Measurements from ENCODE around the gene VPS54. TPM values are rescaled to one million over a fixed set of nuclear protein-coding genes. Genes with fewer than 3 reads are reported as not detected.

The VPS54 gene
- total RNA-seq, 1 donor from 2014 or later = 35.6 TPM

DNA sequence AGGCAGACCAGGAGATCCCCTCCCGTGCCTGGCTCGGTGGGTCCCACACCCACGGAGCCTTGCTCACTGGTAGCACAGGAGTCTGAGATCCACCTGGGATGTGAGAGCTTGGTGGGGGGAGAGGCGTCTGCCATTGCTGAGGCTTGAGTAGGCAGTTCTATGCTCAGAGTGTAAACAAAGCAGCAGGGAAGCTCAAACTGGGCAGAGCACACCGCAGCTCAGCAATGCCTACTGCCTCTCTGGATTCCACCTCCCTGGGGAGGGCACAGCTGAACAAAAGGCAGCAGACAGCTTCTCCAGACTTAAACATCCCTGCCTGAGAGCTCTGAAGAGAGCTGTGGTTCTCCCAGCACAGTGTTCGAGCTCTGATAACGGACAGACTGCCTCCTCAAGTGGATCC, 92.4 kb downstream of the VPS54 start:
- DNase-seq (ENCODE audit: low spot score) = no peak

DNA sequence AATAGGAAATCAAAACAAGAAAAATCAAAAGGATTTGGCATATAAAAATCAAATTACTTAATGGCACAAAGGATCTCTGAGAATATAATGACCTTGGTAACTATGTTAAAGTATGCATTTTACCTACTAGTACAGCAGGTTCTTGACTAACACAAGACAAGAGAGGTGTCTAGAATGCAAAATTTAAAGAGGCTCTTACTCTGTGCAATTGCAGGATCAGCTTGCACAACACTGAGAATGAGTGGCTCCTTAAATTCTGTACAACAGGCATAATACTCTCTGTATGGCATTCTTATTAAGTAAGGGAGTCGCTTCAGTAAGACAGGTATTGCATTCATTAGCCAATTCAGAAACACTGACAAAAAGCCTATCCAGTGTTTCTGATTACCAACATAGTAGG, 104.9 kb downstream of the VPS54 start:
- DNase-seq (ENCODE audit: low spot score) = no peak

DNA sequence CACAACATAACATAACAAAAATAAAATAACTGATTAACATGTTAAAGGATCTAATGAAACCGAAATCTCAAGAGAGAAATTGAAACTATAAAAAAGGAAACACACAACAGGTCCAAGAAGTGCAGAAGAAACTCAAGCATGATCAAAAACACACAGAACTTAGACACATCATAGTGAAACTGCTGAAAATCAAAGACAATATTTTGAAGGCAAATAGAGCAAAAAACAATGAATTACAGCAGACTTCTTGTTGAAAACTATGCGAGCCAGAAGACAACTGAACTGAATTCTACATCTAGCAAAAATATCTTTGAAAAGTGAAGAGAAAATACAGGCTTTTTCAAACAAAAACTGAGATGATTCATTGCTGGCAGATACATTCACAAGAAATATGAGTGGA, 116.2 kb downstream of the VPS54 start:
- no peak for DNase-seq (ENCODE audit: low spot score)

DNA sequence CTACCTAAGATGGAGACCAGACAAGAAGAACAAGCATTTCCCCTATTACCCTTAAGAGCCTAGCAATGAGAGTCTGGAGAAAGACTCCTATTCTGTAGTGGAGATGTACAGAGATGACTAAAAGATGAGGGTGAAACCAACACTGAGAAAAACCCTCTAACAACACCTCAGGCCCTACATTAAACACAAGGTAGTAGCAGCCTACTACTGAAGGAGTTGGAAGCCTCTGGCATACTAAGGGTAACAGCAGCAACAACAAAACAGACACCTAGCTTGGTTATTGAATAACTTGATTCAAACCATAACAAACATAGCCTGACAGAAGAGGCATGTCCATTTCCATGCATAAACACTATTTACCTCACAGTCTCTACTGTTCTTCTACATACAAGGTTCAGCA, 117.1 kb downstream of the VPS54 start:
- no peak for DNase-seq (ENCODE audit: low spot score)

DNA sequence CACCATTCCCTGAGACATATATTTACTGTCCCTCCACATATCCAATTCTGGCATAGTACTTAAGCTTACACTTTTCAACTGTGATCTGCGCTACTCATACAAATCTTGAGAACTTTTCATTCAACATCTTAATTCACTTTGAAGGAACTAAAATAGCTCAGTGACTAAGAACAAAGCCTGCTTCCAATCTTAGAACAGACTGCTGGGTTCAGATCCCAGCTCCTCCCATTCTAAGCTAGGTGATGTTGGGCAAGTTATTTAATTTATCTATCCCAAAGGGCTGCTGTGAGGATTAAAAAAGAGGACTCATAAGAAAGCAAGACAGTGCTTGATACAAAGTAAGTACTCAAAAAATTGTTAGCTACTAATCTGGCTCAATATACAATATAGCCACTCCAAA, 119.6 kb downstream of the VPS54 start:
- DNase-seq (ENCODE audit: low spot score) = no peak

DNA sequence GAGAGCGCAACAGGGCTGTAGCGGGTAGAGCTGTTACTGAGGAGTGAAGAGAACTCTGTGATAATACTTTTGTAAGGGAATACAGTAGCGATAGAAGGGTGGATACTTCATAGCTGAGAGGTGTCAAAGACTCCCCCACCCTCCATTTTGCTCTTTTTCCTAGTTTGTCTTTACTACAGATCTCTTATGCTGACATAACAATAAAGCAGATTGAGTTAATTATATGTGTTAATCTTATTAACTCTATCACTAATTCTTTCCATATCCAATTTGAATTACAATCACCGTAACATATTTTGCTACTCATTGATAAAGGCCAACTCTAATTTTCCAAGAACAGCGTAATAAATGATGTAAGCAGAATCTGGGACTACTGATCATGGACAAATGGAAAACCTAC, 120.4 kb downstream of the VPS54 start:
- no peak for DNase-seq (ENCODE audit: low spot score)

DNA sequence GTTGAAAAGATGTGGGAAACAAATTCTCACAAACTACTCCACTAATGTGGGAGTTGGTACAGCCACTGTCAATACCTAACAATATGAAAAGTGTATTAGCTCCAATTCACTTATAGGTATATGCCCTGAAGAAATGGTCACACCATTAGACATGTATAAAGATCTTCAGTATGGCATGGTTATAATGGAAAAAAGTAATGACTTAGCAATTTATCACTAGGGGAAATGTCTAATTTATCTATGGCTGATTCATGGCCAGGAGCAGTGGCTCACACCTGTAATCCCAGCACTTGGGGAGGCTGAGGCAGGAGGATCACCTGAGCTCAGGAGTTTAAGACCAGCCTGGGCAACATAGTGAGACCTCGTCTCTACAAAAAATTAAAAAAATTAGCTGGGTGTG, 125.1 kb downstream of the VPS54 start:
- DNase-seq (ENCODE audit: low spot score) = no peak

DNA sequence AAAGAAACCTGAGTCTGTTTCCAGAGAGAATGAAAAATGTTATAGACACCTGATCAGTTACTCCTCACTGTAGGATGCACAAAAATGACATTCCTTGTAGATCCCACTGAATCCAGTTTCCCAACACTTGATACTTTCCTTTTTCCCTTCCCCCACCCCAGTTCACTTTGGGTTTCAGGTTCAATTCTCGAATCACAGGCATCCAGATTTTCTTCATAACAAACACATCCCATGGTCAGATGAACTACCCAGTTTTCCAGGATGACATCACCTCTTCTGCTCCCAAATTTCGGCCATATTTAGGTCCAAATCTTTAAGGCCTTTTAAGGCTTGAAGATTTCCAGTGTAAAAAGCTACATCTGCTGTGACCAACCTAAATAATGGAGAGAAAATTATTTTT, 126.1 kb downstream of the VPS54 start:
- DNase-seq (ENCODE audit: low spot score) = no peak

DNA sequence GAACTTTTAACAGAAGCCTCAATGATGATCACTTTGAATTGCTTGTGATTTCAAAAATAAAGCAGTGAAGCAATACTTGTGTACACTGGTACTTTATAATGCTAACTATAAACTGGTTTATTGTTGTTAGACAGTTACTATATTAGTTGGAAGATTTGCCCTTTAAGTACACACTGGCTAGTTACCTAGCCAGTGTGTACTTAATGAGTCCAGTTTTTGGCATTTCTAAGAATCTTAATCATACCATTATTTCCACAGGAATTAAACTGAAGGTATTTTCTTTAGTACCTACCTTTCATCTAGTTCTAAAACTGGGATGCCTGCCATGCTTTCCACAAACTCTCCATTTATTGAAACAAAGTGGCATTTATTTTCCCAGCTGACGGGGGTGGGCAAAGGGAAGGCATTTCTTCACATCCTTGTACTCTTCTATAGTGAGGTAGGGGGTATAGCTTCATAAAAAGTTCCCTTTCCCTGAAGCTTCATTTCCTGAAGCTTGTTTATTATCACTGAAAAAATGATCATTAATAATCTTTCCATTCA, 127.7 kb downstream of the VPS54 start:
- DNase-seq (ENCODE audit: low spot score) = no peak

DNA sequence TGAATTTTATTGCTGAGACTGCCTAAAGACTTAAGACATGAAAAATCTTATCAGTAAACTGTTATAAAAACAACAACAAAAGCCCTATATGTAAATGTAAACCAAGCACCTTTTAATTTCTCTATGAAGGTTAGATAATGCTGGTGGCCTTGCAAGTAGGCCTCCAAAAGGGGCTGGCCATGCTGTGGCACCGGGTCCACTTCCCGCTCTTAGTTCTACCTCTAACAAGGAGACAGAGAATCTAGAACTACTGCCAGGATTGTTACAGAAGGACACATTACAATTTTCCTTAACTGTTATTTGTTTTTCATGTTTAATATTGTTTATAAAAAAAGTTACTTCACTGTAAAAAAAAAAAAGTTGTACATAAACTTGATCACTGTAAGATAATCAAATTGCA, 128.6 kb downstream of the VPS54 start:
- no peak for DNase-seq (ENCODE audit: low spot score)

DNA sequence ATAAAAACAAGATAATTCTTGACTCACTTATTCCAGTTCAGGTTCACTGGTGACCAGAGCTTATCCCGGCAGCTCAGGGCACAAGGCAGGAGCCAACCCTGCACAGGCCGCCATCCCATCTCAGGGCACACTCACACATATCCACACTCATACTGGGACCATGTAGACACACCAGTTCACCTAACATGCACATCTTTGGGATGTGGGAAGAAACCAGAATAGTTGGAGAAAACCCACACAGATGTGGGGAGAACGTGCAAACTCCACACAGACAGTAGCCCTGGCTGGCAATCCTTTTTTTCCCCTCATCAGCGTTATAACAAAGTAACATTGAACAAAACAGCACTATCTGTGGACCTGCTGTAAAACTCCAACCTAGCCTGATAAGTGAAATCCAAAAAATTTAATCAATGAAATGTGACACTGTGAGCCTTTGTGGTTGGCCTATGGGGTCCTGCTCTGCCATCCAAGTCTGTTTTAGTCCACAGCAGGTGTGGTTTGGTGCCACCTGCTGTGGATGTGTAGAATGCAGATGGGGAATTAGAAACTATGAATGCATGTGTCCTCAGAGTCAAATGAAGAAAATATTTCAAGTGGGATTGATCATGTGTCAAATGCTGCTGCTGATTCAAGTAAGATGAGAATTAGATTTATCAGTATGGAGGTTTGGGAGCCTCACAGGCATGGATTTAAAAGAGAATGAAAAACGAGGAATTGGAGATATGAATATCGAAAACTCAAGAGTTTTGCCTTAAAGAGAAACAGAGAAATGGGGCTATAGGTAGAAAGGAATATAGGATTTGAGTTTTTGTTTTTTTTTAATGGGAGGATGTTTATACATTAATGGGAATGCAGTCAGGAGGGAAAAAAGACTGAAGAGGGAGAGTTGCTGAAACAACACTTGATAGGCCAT, 130.5 kb downstream of the VPS54 start:
- DNase-seq (ENCODE audit: low spot score) = peak; percentile 26

DNA sequence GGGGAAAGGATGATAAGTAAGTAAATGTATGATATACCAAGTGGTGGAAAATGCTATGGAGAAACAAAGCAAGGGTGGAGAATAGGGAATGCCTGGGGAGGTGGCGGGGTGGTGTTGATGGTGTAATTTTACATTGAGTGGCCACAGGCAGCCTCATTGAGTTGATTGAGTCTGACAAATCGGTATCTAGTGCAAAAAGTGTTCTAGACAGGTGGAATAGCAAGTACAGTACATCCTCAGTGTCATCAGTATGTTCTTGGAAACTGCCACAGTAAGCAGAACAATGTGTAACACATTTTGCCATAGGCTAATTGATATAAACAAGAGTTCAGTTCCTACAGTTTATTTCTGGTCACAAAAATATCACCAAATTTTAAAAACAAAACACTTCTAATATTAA, 131.2 kb downstream of the VPS54 start:
- no peak for DNase-seq (ENCODE audit: low spot score)

DNA sequence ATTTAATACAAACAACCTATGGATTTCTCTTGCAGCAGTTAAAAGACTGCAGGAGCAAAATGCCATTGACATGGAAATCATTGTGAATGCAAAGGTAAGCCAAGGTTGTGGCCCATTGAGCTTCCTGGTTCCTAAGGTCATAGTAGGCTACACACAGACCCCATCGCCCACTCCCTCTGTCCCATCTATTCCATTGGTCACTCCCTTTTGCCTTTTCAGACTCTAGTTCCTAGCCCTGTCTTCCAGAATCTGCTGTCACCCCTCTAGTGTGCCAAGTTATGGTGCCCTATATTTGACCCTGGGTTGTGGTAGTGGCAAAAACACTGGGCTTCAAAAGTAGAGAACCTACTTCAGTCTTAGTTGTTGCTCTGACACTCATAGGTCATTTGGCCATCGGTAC, 132.8 kb downstream of the VPS54 start:
- no peak for DNase-seq (ENCODE audit: low spot score)

DNA sequence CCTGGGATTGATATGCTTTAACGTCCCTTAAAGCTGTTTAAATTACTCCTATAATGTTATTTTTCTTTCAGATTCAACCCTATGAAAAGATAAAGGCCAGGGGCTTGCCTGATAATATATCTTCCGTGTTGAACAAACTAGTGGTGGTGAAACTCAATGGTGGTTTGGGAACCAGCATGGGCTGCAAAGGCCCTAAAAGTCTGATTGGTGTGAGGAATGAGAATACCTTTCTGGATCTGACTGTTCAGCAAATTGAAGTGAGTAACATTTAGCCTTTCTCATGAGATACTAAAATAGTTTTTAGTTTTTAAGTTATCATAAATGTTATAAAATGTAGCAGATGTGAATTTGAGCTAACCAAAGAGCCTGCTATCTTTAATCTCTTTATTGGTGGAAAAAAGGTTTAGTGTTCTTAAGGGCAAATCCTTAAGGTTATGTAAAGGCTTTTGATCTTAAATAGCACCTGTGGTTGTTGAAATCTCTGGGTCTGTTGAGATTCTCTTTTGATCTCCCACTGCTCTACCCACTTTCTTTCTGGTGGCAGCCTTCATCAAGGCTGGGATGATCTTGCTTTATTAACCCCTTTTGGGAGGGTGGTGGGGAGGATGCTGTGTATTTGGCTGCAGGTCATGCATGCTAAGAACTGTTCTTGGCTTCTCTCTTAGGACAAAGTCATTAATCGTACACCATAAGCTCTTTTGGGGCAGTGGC, 136.7 kb downstream of the VPS54 start:
- peak; percentile 60 for DNase-seq (ENCODE audit: low spot score)

DNA sequence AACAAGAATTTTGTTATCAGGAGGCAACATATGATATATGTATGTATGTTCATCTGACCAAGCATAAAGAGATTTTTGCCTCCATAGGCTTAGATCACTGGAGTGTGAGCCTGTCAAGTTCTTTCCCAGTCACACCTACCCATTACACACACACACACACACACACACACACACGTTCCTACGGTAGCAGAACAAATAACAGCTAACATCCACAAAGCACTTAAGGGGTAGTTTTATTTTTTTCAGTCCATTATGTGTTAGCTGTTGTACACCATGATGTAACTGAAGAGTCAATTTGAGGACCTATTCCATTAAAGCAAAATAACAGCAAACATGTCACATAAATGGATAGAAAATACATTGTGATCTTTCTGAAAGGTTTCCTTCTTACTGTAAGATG, 138.0 kb downstream of the VPS54 start:
- DNase-seq (ENCODE audit: low spot score) = no peak

DNA sequence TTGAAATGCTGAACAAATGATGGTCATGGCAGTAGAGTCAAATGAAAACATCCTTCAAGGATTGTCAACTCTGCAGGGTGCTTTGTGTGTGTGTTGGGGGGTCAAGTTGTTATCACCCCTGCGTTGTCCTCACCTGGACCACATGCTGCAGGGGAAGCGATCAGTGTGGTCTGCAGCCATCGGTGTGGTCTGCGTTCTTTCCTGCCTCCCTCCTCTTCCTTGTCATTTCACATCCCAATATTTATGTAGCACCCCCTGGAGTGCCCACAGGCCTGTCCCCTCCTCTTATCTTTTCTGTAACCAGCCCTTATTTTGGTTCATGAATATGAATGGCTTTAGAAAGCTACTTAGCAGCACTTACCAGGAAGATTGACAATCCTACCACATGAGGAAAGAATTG, 138.6 kb downstream of the VPS54 start:
- DNase-seq (ENCODE audit: low spot score) = no peak

DNA sequence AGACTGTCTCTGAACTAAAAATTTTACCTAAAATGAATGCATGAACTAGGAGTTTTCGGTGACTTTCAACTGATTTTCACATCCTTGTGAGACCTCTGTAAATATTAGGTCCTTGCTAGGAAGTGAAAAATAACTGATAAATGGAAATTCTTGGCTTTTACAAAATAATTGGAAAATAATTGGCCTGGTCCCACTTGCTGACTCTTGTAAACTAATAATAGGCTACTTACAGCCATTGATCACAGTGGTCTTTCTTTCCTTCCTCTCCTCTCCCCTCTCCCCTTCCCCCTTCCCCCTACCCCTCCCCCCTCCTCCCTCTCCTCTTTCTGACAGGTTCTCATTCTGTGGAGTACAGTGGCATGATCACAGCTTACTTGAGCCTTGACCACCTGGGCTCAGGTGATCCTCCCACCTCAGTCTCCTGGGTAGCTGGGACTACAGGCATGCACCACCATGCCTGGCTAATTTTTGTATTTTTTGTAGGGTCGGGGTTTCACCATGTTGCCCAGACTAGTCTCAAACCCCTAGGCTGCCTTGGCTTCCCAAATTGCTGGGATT, 139.3 kb downstream of the VPS54 start:
- no peak for DNase-seq (ENCODE audit: low spot score)

DNA sequence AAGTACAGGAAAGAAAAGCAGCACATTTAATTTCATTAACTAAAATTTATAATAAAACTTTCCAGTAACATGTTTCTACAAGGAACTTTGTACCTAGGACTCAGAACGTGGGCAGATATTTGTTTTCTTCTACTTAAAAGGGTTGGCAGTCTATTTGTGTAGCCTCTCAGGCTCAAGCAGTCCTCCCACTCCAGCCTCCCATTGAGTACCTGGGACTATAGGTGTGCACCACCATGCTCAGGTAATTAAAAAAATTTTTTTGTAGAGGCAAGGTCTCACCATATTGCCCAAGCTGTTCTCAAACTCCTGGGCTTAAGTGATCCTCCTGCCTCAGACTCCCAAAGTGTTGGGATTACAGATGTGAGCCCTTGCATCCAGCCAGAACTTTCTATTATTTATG, 140.7 kb downstream of the VPS54 start:
- no peak for DNase-seq (ENCODE audit: low spot score)

DNA sequence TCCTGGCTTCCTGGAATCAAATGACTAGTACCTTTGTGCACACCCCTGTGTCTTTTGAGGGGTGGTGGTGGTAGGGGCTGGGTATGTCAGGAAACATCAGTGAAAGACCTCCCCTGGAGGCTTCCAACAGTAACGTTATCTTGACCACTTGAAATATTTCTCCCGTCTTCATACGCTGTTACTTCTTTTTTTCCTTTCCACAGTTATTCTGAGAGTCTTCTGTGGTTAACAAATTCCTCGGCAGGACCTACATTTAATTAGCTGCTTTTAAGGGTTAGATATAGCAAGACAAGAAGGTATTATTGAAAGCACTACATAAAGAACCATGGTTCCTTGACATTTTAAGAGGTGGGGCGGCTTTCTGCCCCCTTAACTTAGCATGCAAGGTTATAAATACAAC, 142.9 kb downstream of the VPS54 start:
- DNase-seq (ENCODE audit: low spot score) = no peak

DNA sequence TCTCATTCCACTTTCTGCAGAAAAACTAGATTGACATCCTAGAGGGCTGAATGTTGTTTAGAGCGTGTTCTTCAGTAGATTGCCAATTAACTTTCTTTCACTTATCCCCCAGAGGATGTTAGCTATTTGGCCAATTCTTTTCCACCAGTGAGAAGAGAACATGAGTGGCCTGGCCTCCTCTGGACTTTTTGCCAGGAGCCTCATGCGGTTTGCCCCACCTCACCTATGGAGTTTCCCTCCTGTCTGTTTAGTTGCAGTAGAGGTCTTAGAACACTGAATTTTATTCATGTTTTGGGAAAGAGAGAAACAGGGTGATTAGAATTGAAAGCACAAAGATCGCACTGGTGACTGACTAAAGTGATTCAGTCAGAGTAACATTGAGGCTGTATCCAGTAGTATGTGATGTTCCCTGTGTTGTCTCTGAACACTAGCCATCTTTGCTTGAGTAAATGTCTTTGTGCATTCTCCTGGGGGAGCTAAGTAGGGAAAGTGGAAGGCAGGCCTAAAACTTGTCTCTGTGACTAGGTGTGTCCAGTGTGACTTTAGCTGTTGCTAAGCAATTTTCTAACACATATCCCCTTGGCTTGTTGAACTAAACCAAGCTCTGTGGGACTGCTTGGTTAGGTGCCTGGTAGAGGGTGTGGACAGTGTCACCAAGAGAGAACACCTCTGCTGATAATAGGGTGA, 143.5 kb downstream of the VPS54 start:
- no peak for DNase-seq (ENCODE audit: low spot score)

DNA sequence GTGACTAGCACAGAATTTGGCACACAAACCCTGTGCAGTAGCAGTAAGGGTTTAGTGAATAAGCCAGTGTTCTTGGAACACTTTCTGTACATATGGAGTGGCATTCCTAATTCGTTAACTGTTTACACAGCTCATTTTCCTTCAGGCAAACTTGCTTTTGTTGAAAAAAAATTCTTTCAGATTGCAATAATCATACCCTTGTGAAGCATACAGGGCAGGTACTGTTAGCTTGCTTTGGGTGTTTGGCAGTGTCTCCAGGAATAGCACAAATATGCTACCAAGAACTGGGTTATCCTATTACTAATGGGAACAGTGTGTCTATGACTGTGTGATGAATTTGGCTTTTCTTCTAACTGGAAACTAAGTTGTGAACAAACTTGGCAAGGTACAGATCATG, 144.1 kb downstream of the VPS54 start:
- no peak for DNase-seq (ENCODE audit: low spot score)

Data from umbilical cord (tissue), 2 donors.